Measurements from ENCODE around the gene CFB. TPM values are rescaled to one million over a fixed set of nuclear protein-coding genes. Genes with fewer than 3 reads are reported as not detected.
A peak's percentile ranks its signal among the peaks of the same experiment; 100 is the strongest.

The CFB gene
- total and polyA plus RNA-seq, 2 of the 13 experiments (the other 11 are each of a cell fraction or from before 2014, with no cell fraction given) = 171 to 513 TPM

DNA sequence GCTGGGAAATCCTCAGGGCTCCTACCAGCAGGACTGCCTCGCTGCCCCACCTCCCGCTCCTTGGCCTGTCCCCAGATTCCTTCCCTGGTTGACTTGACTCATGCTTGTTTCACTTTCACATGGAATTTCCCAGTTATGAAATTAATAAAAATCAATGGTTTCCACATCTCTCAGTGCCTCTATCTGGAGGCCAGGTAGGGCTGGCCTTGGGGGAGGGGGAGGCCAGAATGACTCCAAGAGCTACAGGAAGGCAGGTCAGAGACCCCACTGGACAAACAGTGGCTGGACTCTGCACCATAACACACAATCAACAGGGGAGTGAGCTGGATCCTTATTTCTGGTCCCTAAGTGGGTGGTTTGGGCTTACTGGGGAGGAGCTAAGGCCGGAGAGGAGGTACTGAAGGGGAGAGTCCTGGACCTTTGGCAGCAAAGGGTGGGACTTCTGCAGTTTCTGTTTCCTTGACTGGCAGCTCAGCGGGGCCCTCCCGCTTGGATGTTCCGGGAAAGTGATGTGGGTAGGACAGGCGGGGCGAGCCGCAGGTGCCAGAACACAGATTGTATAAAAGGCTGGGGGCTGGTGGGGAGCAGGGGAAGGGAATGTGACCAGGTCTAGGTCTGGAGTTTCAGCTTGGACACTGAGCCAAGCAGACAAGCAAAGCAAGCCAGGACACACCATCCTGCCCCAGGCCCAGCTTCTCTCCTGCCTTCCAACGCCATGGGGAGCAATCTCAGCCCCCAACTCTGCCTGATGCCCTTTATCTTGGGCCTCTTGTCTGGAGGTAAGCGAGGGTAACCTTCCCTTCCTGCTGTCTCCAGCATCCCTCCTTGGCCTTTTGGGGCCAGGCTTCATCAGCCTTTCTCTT lies at the start of gene CFB (continued):
- TF ChIP-seq ZSCAN21 (CRISPR knock-in tag; IDR thresholded peaks at IDR 0.05; ENCODE audit: borderline replicate concordance) (peak; percentile 95), ATF7-NPFF (CRISPR knock-in tag; IDR thresholded peaks at IDR 0.05; ENCODE audit: low read depth) (peak; percentile 70; the same call in 1 of the 2 replicates), CCAR2 (optimal IDR thresholded peaks at IDR 0.05; ENCODE audit: low read depth, low read length) (peak; percentile 89), ZNF496 (CRISPR knock-in tag; IDR thresholded peaks at IDR 0.05; ENCODE audit: insufficient replicate concordance) (no peak), ZNF143 (CRISPR knock-in tag; IDR thresholded peaks at IDR 0.05) (peak; percentile 36; the same call in 1 of the 2 replicates), ZNF772 (CRISPR knock-in tag; IDR thresholded peaks at IDR 0.05) (no peak; the same call in 1 of the 2 replicates), ZNF788 (CRISPR knock-in tag; IDR thresholded peaks at IDR 0.05; ENCODE audit: borderline replicate concordance) (peak; percentile 75; the same call in 1 of the 2 replicates), ZNF775 (CRISPR knock-in tag; IDR thresholded peaks at IDR 0.05; ENCODE audit: borderline replicate concordance) (peak; percentile 66; the same call in 1 of the 2 replicates), STAT5B (CRISPR knock-in tag; IDR thresholded peaks at IDR 0.05) (no peak), NCOA2 (CRISPR knock-in tag; IDR thresholded peaks at IDR 0.05) (peak; percentile 92), CEBPG (CRISPR knock-in tag; IDR thresholded peaks at IDR 0.05) (peak; percentile 76)
- TF ChIP-seq, protein P1, sequence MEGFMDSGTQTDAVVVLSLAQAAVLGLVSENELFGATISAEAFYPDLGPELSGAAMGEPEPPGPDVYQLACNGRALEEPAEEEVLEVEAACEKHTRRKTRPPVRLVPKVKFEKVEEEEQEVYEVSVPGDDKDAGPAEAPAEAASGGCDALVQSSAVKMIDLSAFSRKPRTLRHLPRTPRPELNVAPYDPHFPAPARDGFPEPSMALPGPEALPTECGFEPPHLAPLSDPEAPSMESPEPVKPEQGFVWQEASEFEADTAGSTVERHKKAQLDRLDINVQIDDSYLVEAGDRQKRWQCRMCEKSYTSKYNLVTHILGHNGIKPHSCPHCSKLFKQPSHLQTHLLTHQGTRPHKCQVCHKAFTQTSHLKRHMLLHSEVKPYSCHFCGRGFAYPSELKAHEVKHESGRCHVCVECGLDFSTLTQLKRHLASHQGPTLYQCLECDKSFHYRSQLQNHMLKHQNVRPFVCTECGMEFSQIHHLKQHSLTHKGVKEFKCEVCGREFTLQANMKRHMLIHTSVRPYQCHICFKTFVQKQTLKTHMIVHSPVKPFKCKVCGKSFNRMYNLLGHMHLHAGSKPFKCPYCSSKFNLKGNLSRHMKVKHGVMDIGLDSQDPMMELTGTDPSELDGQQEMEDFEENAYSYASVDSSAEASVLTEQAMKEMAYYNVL (CRISPR knock-in tag; IDR thresholded peaks at IDR 0.05; ENCODE audit: borderline replicate concordance) = peak; percentile 40; the same call in 1 of the 2 replicates
- TF ChIP-seq, protein P2, sequence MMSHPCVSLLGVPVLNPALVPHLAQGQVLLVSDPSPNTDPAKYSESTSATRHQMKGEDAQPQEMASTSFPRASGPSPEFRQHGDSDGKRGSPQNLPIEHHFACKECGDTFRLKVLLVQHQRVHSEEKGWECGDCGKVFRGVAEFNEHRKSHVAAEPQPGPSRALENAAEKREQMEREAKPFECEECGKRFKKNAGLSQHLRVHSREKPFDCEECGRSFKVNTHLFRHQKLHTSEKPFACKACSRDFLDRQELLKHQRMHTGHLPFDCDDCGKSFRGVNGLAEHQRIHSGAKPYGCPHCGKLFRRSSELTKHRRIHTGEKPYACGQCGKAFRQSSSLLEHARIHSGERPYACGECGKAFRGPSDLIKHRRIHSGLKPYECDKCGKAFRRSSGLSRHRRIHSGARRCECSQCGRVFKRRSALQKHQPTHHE (CRISPR knock-in tag; IDR thresholded peaks at IDR 0.05; ENCODE audit: borderline replicate concordance) = peak; percentile 34; the same call in 1 of the 2 replicates
- TF ChIP-seq, protein P3, sequence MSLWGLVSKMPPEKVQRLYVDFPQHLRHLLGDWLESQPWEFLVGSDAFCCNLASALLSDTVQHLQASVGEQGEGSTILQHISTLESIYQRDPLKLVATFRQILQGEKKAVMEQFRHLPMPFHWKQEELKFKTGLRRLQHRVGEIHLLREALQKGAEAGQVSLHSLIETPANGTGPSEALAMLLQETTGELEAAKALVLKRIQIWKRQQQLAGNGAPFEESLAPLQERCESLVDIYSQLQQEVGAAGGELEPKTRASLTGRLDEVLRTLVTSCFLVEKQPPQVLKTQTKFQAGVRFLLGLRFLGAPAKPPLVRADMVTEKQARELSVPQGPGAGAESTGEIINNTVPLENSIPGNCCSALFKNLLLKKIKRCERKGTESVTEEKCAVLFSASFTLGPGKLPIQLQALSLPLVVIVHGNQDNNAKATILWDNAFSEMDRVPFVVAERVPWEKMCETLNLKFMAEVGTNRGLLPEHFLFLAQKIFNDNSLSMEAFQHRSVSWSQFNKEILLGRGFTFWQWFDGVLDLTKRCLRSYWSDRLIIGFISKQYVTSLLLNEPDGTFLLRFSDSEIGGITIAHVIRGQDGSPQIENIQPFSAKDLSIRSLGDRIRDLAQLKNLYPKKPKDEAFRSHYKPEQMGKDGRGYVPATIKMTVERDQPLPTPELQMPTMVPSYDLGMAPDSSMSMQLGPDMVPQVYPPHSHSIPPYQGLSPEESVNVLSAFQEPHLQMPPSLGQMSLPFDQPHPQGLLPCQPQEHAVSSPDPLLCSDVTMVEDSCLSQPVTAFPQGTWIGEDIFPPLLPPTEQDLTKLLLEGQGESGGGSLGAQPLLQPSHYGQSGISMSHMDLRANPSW (CRISPR knock-in tag; IDR thresholded peaks at IDR 0.05; ENCODE audit: borderline replicate concordance) = peak; percentile 93; the same call in 1 of the 2 replicates
- TF ChIP-seq, protein P4, sequence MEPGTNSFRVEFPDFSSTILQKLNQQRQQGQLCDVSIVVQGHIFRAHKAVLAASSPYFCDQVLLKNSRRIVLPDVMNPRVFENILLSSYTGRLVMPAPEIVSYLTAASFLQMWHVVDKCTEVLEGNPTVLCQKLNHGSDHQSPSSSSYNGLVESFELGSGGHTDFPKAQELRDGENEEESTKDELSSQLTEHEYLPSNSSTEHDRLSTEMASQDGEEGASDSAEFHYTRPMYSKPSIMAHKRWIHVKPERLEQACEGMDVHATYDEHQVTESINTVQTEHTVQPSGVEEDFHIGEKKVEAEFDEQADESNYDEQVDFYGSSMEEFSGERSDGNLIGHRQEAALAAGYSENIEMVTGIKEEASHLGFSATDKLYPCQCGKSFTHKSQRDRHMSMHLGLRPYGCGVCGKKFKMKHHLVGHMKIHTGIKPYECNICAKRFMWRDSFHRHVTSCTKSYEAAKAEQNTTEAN (CRISPR knock-in tag; conservative IDR thresholded peaks at IDR 0.05) = peak; percentile 87
- TF ChIP-seq, protein P5, sequence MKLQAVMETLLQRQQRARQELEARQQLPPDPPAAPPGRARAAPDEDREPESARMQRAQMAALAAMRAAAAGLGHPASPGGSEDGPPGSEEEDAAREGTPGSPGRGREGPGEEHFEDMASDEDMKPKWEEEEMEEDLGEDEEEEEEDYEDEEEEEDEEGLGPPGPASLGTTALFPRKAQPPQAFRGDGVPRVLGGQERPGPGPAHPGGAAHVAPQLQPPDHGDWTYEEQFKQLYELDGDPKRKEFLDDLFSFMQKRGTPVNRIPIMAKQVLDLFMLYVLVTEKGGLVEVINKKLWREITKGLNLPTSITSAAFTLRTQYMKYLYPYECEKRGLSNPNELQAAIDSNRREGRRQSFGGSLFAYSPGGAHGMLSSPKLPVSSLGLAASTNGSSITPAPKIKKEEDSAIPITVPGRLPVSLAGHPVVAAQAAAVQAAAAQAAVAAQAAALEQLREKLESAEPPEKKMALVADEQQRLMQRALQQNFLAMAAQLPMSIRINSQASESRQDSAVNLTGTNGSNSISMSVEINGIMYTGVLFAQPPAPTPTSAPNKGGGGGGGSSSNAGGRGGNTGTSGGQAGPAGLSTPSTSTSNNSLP (IDR thresholded peaks at IDR 0.05; ENCODE audit: low read depth, low read length) = peak; percentile 100
- TF ChIP-seq, protein P6, sequence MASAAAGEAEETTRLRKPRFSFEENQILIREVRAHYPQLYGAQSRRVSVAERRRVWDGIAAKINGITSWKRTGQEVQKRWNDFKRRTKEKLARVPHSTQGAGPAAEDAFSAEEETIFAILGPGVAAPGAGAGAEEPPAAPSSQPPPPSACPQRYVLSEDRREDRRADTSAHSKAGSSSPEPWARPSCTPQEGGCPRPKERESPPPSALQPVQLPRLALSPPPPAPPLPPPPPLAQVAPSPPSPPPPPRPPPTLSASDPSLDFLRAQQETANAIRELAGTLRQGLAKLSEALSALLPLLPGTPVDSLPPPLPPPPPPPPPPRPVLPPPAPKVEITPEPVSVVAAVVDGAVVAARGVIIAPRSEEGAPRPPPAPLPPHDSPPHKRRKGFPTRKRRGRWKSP (CRISPR knock-in tag; IDR thresholded peaks at IDR 0.05) = peak; percentile 87
